ENCODE measurements around the gene PELI1.

Gene PELI1

DNA sequence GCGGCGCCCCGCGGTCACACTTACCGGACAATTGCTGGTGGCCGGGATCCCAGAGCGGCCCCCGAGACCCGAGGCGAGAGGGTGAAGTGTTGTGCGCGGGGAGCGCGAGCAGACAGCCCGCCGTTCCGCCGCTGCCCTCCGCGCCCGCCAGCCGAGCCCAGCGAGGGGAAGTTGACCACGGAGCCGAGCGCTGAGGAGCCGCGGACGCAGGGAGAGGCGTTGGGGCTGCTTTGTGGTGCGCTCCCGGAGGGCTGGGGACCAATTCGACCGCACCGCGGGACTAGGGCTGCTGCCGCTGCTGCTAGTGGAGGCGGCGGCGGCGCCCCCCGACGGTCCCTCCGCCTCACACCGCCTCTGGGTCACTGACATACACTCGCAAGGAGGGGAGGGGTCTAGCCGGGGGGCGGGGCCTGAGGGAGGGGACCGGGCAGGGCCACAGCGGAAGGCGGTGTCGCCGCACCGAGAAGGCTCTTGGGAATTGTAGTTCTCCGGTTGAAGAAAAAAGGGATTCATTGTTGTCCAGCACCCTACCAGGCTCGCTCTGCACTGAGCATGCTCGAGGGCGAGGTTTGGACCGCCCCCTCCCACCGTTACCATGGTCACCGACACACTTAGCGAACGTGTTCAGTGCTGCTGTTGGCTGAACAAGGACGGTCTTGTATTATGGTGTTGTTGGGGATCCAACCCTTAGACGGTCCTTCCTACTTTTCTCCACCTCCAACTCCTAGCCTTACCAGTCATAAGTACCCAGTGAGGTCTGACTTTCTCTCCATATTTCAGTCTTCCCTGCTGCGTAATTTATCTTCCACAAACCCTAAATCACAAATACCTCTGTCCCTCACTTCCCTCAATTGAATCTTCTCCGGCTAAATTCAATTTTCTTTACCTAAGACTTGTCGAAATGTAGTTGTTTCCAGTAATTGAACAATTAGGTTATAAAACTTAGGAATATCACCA is at the start of gene PELI1:
Gene PELI1 (minus strand): TSS at position 364 of the 957 bp plus-strand sequence. CDS start 36,110 bp downstream, outside the sequence.
- DNase-seq (ENCODE audit: low spot score) = peak; percentile 93

DNA sequence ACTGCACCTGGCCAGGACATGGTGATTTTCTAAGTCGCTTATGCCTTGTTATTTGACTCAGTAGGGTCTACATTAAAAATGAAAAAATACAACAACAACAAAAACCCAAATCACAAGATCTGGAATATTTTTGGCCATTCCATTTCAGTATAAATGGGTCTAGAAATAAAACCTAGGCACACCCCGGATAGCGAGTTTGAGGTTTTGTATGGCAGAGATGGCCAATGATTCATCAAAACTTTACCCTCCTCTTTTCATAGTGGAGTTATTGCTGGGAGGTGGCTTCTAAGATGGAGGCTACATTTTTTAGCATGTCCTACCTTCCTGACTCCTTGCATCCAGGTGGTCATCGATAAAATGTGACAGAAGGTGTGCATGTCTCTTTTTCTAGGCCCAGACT is 49.3 kb upstream of the PELI1 start:
- no peak for DNase-seq (ENCODE audit: low spot score)

GRCh38 chr2:64192664-64193105 is 48.5 kb upstream of the PELI1 start:
- no peak for DNase-seq (ENCODE audit: low spot score)

DNA sequence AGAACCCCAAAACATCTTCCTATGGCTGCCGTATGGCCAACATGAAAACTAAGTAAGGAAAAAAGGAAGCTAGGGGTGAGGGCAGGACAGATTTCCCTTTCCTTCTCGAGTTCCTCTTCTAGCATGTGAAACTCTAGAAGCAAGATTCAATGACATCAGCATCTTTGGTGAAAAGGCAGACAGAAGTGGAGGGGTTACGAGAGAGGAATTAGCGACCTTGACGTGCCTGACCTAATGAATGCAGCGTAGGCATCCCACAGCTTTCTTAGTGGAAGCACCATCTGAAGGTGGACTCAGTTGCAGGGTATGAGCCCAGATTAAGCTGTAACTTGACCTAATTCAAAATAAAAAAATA is 47.9 kb upstream of the PELI1 start:
- no peak for DNase-seq (ENCODE audit: low spot score)

GRCh38 chr2:64189586-64189985 is 45.4 kb upstream of the PELI1 start:
- no peak for DNase-seq (ENCODE audit: low spot score)

GRCh38 chr2:64189167-64189566 is 44.9 kb upstream of the PELI1 start:
- DNase-seq (ENCODE audit: low spot score) = no peak

DNA sequence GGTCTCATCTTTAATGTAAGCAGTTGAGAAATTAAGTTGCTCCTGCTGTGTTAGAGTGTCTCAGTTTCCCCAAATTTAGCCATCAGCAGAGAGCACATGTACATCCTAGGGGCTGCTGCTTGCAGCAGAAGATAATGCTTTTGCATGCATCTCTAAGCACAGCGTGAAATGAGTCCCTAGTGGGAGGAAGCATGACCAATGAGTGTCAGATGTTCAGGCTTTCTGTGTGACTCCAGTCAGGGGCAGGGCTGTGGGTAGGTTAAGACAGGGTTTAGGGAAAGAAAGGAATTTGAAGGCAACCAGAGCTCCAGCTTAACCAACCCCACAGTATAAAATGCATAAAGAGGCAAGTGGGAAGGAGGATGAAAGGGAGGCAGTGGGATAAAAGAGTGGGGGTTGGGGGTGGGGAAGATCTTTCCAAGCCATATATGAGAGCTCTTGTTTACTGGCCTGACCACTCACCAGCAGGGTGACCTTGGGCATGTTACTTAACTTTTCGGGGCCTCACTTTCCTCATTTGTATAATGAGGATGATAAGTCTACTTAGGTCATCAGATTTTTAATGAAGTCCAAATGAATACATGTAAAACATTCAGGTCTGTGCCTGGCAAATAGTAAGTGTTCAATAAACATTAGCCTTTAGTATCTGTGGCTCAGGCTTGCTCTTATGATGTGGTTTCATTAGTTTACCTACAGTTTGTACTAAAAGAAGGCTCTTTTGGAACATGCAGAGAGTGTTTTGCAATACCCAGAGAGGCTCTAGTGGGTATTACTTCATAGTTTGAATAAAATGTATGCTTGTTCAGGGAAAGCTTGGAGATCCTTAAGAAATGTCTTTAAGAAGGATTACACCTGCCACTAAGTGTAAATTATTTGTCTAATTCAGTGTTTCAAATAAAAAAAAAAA is 42.7 kb upstream of the PELI1 start:
- no peak for DNase-seq (ENCODE audit: low spot score)

GRCh38 chr2:64179582-64180321 is 35.5 kb upstream of the PELI1 start:
- no peak for DNase-seq (ENCODE audit: low spot score)

GRCh38 chr2:64177315-64177714 is 33.1 kb upstream of the PELI1 start:
- no peak for DNase-seq (ENCODE audit: low spot score)

- no peak for DNase-seq (ENCODE audit: low spot score)
These were observed 31.4 kb upstream of the PELI1 start for GRCh38 chr2:64175419-64176197.

DNA sequence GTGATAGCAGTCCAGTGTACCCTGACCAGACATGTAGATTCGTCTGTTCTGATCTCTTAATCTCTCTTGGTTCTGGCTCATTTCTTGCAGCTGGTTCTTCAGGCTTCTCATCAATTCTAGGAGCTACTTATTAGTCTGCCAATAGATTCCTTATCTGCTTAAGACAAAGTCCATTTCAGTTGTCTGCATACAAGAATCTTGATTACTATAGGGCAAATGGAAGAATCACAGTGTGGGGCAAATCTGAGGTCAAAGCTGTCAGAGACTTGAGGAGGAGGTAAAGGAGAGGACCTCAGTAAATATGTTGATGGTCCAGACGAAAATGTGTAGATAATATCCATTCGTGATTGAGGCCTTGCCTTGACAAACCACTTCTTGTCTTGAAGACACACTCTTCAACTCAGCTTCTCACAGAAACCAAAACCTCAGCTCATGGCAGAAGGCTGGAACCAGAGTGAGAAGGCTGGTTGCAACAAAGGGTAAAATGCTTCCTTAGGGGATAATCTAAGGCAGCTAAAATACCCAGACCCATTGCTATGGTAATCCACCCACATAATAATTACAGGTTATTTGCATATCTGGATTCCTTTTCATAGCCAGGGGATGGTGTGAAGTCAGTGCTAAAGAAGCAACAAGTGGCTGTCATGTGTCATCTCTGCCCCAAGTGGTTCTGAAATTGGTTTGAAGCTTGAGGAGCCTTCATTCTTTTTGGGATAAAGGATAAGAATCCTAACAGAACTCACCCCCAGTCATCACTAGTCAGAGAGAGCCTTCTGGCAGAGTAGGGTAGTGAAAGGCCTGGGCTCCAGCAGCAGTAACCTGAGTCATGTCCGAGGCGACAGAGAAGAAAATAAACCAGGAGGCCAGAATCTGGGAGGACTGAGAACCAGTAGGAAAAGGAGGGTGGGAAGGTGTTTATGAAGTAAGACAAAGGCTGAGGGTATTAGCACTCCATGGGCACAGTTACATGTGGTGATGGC is 29.2 kb upstream of the PELI1 start:
- DNase-seq (ENCODE audit: low spot score) = no peak

DNA sequence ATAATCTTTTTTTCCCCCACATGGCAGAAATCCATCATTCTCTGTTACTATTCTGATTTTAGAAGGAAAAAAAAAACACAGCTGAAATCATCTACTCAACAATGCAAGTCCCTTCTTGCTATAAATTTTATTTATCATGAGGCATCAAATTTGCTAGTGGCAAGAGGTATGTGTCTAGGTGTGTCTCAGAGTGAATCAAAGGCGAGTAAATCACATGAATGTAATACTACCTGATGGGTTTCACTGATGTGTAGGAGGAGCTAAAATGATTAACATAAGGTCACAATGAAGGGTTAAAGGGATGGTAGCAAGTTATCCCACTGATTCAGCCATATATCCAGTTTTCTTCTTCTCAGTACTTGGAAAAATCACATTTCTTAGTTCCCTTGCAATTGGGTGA is 24.5 kb upstream of the PELI1 start:
- DNase-seq (ENCODE audit: low spot score) = no peak

- no peak for DNase-seq (ENCODE audit: low spot score)
These were observed 24.0 kb upstream of the PELI1 start for GRCh38 chr2:64168201-64168600.

DNA sequence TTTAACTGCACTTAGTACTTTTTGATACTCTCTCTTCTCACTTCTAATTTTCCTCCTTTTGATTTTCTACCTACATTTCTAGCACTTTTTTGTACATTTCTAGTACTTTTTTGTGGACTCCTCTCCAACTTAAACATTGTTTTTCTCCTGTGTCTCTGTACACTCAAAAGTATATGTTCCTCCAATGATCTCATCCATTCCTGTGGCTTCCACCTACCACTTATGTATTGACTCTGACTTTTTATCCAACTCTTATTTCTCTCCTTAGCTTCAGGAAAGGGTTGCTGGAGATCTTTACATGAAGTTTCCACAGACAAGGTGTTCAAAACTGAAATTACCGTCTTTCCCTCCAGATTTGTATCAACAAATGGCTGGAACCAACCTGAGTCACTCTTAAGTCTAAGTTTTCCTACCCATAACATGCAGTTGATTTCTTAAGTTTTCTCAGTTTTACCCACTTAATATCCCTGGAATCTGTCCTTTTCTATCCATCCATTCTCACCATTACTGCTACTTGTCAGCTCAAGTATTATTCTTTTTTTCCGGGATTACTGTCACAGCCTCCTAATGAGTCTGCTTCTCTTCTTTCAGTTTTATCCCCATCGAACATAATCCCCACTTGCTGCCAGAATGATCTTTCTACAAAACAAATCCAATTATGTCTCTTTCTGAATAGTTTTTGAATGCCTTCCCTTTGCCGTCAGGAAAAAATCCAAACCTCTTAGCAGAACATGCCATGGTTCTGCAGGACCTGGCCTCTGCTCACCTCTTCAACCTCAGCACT is 22.6 kb upstream of the PELI1 start:
- no peak for DNase-seq (ENCODE audit: low spot score)

DNA sequence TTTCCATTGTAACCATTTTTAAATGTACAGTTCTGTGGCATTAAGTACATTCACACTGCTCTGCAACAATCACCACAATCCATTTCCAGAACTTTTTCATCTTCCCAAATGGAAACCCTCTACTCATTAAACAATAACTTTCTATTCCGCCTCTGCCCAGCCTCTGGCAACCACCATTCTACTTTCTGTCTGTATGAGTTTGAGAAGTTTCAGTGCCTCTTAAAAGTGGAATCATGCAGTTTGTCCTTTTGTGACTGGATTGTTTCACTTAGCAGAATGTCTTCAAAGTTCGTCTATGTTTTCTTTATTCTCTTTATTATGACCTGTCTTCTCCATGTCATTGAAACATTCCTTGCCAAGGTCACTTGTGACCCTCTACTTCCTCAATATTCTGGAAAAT is 22.0 kb upstream of the PELI1 start:
- no peak for DNase-seq (ENCODE audit: low spot score)

DNA sequence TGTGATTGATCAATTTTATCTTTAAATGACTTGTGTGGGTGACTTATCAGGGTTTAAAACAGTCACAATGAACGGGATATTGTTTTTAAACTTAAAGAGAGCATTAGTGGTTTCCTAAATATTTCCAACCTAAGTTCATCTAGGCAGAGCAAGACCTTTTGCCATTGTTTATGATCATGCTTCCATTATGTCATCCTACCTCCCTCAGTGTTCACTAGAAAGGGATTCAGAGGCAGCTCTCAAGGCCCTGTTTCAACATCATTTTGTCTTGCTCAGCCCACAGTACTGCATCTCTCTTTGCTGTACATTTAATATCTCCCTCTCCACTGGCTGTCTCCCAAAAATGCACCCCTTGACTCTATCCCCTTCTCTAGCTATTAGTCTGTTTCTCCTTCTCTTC is 21.5 kb upstream of the PELI1 start:
- DNase-seq (ENCODE audit: low spot score) = no peak

- no peak for DNase-seq (ENCODE audit: low spot score)
These were observed 20.4 kb upstream of the PELI1 start for GRCh38 chr2:64164629-64165028.

GRCh38 chr2:64162516-64162915 is 18.3 kb upstream of the PELI1 start:
- no peak for DNase-seq (ENCODE audit: low spot score)

DNA sequence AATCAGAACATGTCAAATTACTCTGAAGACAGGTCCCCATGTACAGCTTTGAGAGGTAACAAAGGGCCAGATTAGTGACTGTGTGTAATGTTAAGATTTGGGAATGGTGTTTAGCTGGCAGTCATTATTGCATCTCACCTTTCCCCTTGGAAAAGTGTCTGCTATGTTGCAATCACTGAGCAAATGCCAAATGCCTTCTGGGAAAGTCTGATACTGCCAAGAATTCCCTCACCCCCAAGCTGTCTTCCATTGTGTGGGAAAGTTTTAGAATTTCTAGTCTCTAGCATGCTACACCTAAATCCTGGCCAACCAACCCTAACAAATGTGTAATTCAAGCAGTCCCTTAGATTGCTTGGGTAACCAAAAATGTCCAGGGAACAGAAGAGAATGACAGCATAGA is 13.6 kb upstream of the PELI1 start:
- no peak for DNase-seq (ENCODE audit: low spot score)

All from AG08396 (cell line).